Astrocyte (in vitro differentiated cells and primary cell): ENCODE measurements around the gene C10orf105. TPM values are rescaled to one million over a fixed set of nuclear protein-coding genes. Genes with fewer than 3 reads are reported as not detected.

Source experiments
- DNase-seq: peaks from one replicate; pipeline ENCODE4 v3.0.0-alpha.2; 2010; ENCODE audit warnings: low read depth
- FAIRE-seq: peaks from 2 replicates; lab custom pipeline; 2011; peaks lifted over from hg19 to GRCh38; lab: Jason Lieb, UNC
- H2AFZ ChIP-seq: 2 replicates; pipeline ENCODE4 v1.6.0; 2012; ENCODE audit warnings: low read depth, low read length, inconsistent platforms
- H3K27ac ChIP-seq: 2 replicates; pipeline ENCODE4 v1.5.1; 2011; ENCODE audit warnings: low read depth, low read length, inconsistent platforms
- H3K27me3 ChIP-seq: 2 replicates; pipeline ENCODE4 v1.6.0; 2011; ENCODE audit warnings: low read length, inconsistent platforms; ENCODE audit not compliant: insufficient read depth
- H3K36me3 ChIP-seq: 2 replicates; pipeline ENCODE4 v1.5.1; 2011; ENCODE audit warnings: low read length, inconsistent platforms; ENCODE audit not compliant: insufficient read depth
- H3K4me1 ChIP-seq: 2 replicates; pipeline ENCODE4 v1.5.1; 2011; ENCODE audit warnings: low read length, inconsistent platforms; ENCODE audit not compliant: insufficient read depth
- H3K4me2 ChIP-seq: 2 replicates; pipeline ENCODE4 v1.6.0; 2012; ENCODE audit warnings: low read length, inconsistent platforms
- H3K4me3 ChIP-seq: 2 replicates; pipeline ENCODE4 v1.5.1; 2011; ENCODE audit warnings: low read depth, mild to moderate bottlenecking, low read length, inconsistent platforms; ENCODE audit not compliant: insufficient read depth
- H3K79me2 ChIP-seq: 2 replicates; pipeline ENCODE4 v1.6.0; 2012; ENCODE audit warnings: mild to moderate bottlenecking, low read length, inconsistent platforms; ENCODE audit not compliant: insufficient read depth
- H3K9ac ChIP-seq: 2 replicates; pipeline ENCODE4 v1.6.0; 2012; ENCODE audit warnings: mild to moderate bottlenecking, low read length, inconsistent platforms
- H3K9me3 ChIP-seq: 2 replicates; pipeline ENCODE4 v1.5.1; 2012; ENCODE audit warnings: low read depth, mild to moderate bottlenecking, low read length, inconsistent platforms; ENCODE audit not compliant: insufficient read depth
- H4K20me1 ChIP-seq: 2 replicates; pipeline ENCODE4 v1.6.0; 2012; ENCODE audit warnings: low read length, inconsistent platforms; ENCODE audit not compliant: insufficient read depth
- H3K27ac Mint-ChIP-seq: one replicate; pipeline ENCODE4 v1.8.0; 2021; ENCODE audit warnings: mild to moderate bottlenecking, mixed read lengths; ENCODE audit not compliant: unreplicated experiment
- H3K27me3 Mint-ChIP-seq: one replicate; pipeline ENCODE4 v1.8.0; 2021; ENCODE audit warnings: low read depth, mixed read lengths; ENCODE audit not compliant: unreplicated experiment
- H3K36me3 Mint-ChIP-seq: one replicate; pipeline ENCODE4 v1.8.0; 2021; ENCODE audit warnings: low read depth, mixed read lengths; ENCODE audit not compliant: unreplicated experiment
- H3K4me1 Mint-ChIP-seq: one replicate; pipeline ENCODE4 v1.8.0; 2021; ENCODE audit warnings: low read depth, mixed read lengths; ENCODE audit not compliant: unreplicated experiment
- H3K4me3 Mint-ChIP-seq: one replicate; pipeline ENCODE4 v1.8.0; 2021; ENCODE audit warnings: mild to moderate bottlenecking, moderate library complexity, mixed read lengths; ENCODE audit not compliant: unreplicated experiment
- H3K9me3 Mint-ChIP-seq: one replicate; pipeline ENCODE4 v1.8.0; 2021; ENCODE audit warnings: mild to moderate bottlenecking, mixed read lengths; ENCODE audit not compliant: unreplicated experiment
- CTCF ChIP-seq: IDR thresholded peaks from 2 replicates; pipeline ENCODE4 v1.5.1; 2011; ENCODE audit warnings: low read depth, mild to moderate bottlenecking, inconsistent platforms, low read length, moderate library complexity; ENCODE audit not compliant: insufficient read depth
- EZH2 ChIP-seq: IDR thresholded peaks from 2 replicates; pipeline ENCODE4 v1.6.1; 2012; ENCODE audit warnings: mild to moderate bottlenecking, low read length, inconsistent platforms; ENCODE audit not compliant: insufficient read depth
- total RNA-seq: library from RNA; stranded (reverse); gene quantifications from 2 replicates; pipeline ENCODE4 v1.2.1, GENCODE V29; 2021

C10orf105 gene
- total RNA-seq, 1 donor from 2014 or later: not detected

GRCh38 chr10:71664585-71664984 is 55.0 kb downstream of the C10orf105 start:
- H3K36me3 Mint-ChIP-seq: no peaks in the 10 kb centered on the region
- Histone ChIP-seq H3K4me3 (no peak overlapping the region), H3K36me3 (no peaks in the 10 kb centered on the region), H3K9ac (no peak overlapping the region), H2AFZ (no peak overlapping the region), H3K9me3 (no peaks in the 10 kb centered on the region), H4K20me1 (no peaks in the 10 kb centered on the region), H3K4me1 (no peaks in the 10 kb centered on the region), H3K4me2 (no peak overlapping the region), H3K79me2 (no peaks in the 10 kb centered on the region), H3K27ac (no peak overlapping the region), H3K27me3 (peaks cover 17% of the 10 kb centered on the region)
- H3K27ac Mint-ChIP-seq: no peak overlapping the region
- H3K4me3 Mint-ChIP-seq: no peak overlapping the region
- TF ChIP-seq CTCF (no peak), EZH2 (no peak)
- peaks cover 71% of the 10 kb centered on the region for H3K27me3 Mint-ChIP-seq
- FAIRE-seq: no peak
- no peak for DNase-seq
- H3K4me1 Mint-ChIP-seq: peaks cover 7% of the 10 kb centered on the region
- peaks cover 3% of the 10 kb centered on the region for H3K9me3 Mint-ChIP-seq

DNA sequence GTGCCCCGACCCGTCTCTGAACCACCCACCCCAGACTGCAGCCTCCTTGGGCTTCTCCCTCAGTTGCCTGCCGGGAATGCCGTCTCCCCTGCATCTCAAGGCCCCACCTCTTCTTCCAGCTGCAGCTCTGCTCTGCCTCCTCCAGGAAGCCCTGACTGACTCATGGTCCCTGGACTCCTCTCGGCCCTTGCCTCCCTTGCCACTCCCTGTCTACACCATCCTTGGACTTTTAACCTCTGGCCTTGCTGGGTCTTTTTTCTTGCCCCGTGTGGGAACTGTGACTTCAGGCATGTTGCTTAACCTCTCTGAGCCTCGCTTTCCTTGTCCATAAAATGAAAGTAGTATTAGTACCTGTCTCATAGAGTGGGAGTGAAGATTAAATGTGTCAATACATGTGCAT is 56.3 kb downstream of the C10orf105 start:
- H3K4me3 Mint-ChIP-seq: no peak overlapping the region
- H3K4me1 Mint-ChIP-seq: peaks cover 7% of the 10 kb centered on the region

More for the DNA sequence above, 56.3 kb downstream of the C10orf105 start:
- no peak overlapping the region for H3K9ac ChIP-seq
- H3K4me3 ChIP-seq: no peak overlapping the region
- H3K4me1 ChIP-seq: no peaks in the 10 kb centered on the region
- peaks cover 17% of the 10 kb centered on the region for H3K27me3 ChIP-seq
- no peaks in the 10 kb centered on the region for H3K79me2 ChIP-seq
- no peak overlapping the region for H3K4me2 ChIP-seq
- Mint-ChIP-seq H3K36me3 (no peaks in the 10 kb centered on the region), H3K27ac (no peak overlapping the region), H3K27me3 (peaks cover 73% of the 10 kb centered on the region), H3K9me3 (peaks cover 3% of the 10 kb centered on the region)
- H3K36me3 ChIP-seq: no peaks in the 10 kb centered on the region
- FAIRE-seq (no peak), DNase-seq (no peak)
- H2AFZ ChIP-seq: no peak overlapping the region
- no peak overlapping the region for H3K27ac ChIP-seq
- no peaks in the 10 kb centered on the region for H3K9me3 ChIP-seq
- no peaks in the 10 kb centered on the region for H4K20me1 ChIP-seq
- TF ChIP-seq CTCF (no peak), EZH2 (no peak)
